NCI-H2107 treated with DMSO at 0.1 percent for 48 hours (cell line): ENCODE data around the gene GIT2.
A peak's percentile ranks its signal among the peaks of the same experiment; 100 is the strongest.
"Not testable (repeated sequence)": the region's sequence is repeated elsewhere in the genome, so short reads cannot be mapped to it uniquely, and the experiment has no call there.

ENCODE experiments used
- DNase-seq: peaks from one replicate; lab custom pipeline; 2025; ENCODE audit not compliant: unreplicated experiment; lab: John Stamatoyannopoulos, UW

Gene GIT2

GRCh38 chr12:109925185-109925840 is 70.9 kb downstream of the GIT2 start:
- no peak for DNase-seq

GRCh38 chr12:109923481-109924245 is 72.5 kb downstream of the GIT2 start:
- DNase-seq, result no peak

- no peak for DNase-seq
Measured at GRCh38 chr12:109923038-109923437, 73.1 kb downstream of the GIT2 start.

GRCh38 chr12:109921982-109922381 is 74.2 kb downstream of the GIT2 start:
- no peak for DNase-seq

- no peak for DNase-seq
Measured at GRCh38 chr12:109920261-109920780, 75.8 kb downstream of the GIT2 start.

GRCh38 chr12:109919456-109919855 is 76.7 kb downstream of the GIT2 start:
- DNase-seq, result no peak

GRCh38 chr12:109916045-109916444 is 80.1 kb downstream of the GIT2 start:
- no peak for DNase-seq

GRCh38 chr12:109915171-109916040 is 80.8 kb downstream of the GIT2 start:
- DNase-seq, result no peak

GRCh38 chr12:109914461-109914860 is 81.7 kb downstream of the GIT2 start:
- no peak for DNase-seq

GRCh38 chr12:109912855-109913321 is 83.3 kb downstream of the GIT2 start:
- DNase-seq, result no peak

GRCh38 chr12:109910969-109911348 is 85.2 kb downstream of the GIT2 start:
- DNase-seq, result no peak

GRCh38 chr12:109910254-109910968 is 85.8 kb downstream of the GIT2 start:
- no peak for DNase-seq

GRCh38 chr12:109905301-109905700 is 90.9 kb downstream of the GIT2 start:
- DNase-seq, result no peak

- DNase-seq, result no peak
Measured at GRCh38 chr12:109902891-109903418, 93.2 kb downstream of the GIT2 start.

GRCh38 chr12:109900752-109901580 is 95.2 kb downstream of the GIT2 start:
- no peak for DNase-seq

GRCh38 chr12:109899783-109900751 is 96.1 kb downstream of the GIT2 start, which contains the start of gene TCHP:
TSS of gene TCHP (plus strand) at chr12:109900274. CDS start at chr12:109903027, 2,753 bp downstream.
- peak; percentile 84 for DNase-seq

- DNase-seq, result not testable (repeated sequence)
Measured at GRCh38 chr12:109899345-109899744, 96.8 kb downstream of the GIT2 start.

- no peak for DNase-seq
Measured at GRCh38 chr12:109897029-109897428, 99.1 kb downstream of the GIT2 start.
